HEK293 (cell line): ENCODE results near the gene NINJ2.

Source experiments
- CTCF ChIA-PET: fragments of 350-600 bp; formaldehyde crosslinking; extraction: SDS; loops from one replicate; lab custom pipeline; 2021; ENCODE audit warnings: antibody characterized with exemption; lab: Yijun Ruan, JAX
- POLR2A ChIA-PET: fragments of 300-600 bp; formaldehyde crosslinking; extraction: SDS; loops from one replicate; lab custom pipeline; 2020; ENCODE audit warnings: antibody characterized with exemption, inconsistent platforms; lab: Yijun Ruan, JAX
- H3K27ac ChIP-seq: fragments of 200-500 bp; sonication (Bioruptor generic); 2 replicates; pipeline ENCODE4 v1.5.1; 2014; ENCODE audit warnings: low read depth, low read length, control low read depth, inconsistent platforms; ENCODE audit errors: extremely low read depth
- H3K36me3 ChIP-seq, 2 experiments: fragments of 200-500 bp in 1 of 2; sonication (Bioruptor generic) in 1 of 2; 1 replicate in 1 of 2; 2 replicates in 1 of 2; pipeline ENCODE4 v1.5.1; 2014 to 2017; ENCODE audit warnings: inconsistent platforms in 2 of 2, low read length in 2 of 2; ENCODE audit not compliant: control insufficient read depth in 2 of 2, insufficient read depth in 1 of 2
- H3K4me1 ChIP-seq: fragments of 200-500 bp; sonication (Bioruptor generic); 2 replicates; pipeline ENCODE4 v1.5.1; 2014; ENCODE audit warnings: mild to moderate bottlenecking, low read length, inconsistent platforms; ENCODE audit not compliant: control insufficient read depth, insufficient read depth
- H3K4me3 ChIP-seq: 2 replicates; pipeline ENCODE4 v1.5.1; 2011; ENCODE audit warnings: low read depth, mild to moderate bottlenecking, control low read depth, low read length, moderate library complexity
- H3K9me3 ChIP-seq: fragments of 200-500 bp; sonication (Bioruptor generic); 2 replicates; pipeline ENCODE4 v1.5.1; 2014; ENCODE audit warnings: low read depth, low read length, inconsistent platforms; ENCODE audit not compliant: control insufficient read depth, insufficient read depth
- EGR2 ChIP-seq: fragments of 450-650 bp; formaldehyde crosslinking; IDR thresholded peaks from 2 replicates; pipeline ENCODE4 v1.5.1; 2016; ENCODE audit warnings: low read depth, missing biosample characterization, missing genetic modification characterization
- OVOL3 ChIP-seq: fragments of 450-650 bp; formaldehyde crosslinking; IDR thresholded peaks from 2 replicates; pipeline ENCODE4 v1.5.1; 2016; ENCODE audit warnings: missing biosample characterization, missing genetic modification characterization
- PRDM2 ChIP-seq: fragments of 450-650 bp; formaldehyde crosslinking; IDR thresholded peaks from 2 replicates; pipeline ENCODE4 v1.5.1; 2016; ENCODE audit warnings: missing biosample characterization, missing genetic modification characterization, borderline replicate concordance
- SCRT2 ChIP-seq: fragments of 450-650 bp; formaldehyde crosslinking; IDR thresholded peaks from 2 replicates; pipeline ENCODE4 v1.5.1; 2016; ENCODE audit warnings: missing biosample characterization, missing genetic modification characterization
- TRIM28 ChIP-seq: IDR thresholded peaks from 2 replicates; pipeline ENCODE4 v1.6.1; 2011; ENCODE audit warnings: low read length, control low read depth, borderline replicate concordance
- ZFHX2 ChIP-seq: fragments of 450-650 bp; formaldehyde crosslinking; conservative IDR thresholded peaks from 2 replicates; pipeline ENCODE4 v1.5.1; 2016; ENCODE audit warnings: missing biosample characterization, missing genetic modification characterization
- ZIC2 ChIP-seq: fragments of 450-650 bp; formaldehyde crosslinking; IDR thresholded peaks from 2 replicates; pipeline ENCODE4 v1.5.1; 2016; ENCODE audit warnings: missing biosample characterization, missing genetic modification characterization
- ZNF175 ChIP-seq: fragments of 450-650 bp; formaldehyde crosslinking; IDR thresholded peaks from 2 replicates; pipeline ENCODE4 v1.5.1; 2016; ENCODE audit warnings: missing biosample characterization, missing genetic modification characterization
- ZNF311 ChIP-seq: fragments of 450-650 bp; formaldehyde crosslinking; IDR thresholded peaks from 2 replicates; pipeline ENCODE4 v1.5.1; 2017; ENCODE audit warnings: missing biosample characterization, missing genetic modification characterization, borderline replicate concordance
- ZNF354C ChIP-seq: fragments of 450-650 bp; formaldehyde crosslinking; IDR thresholded peaks from 2 replicates; pipeline ENCODE4 v1.5.1; 2016; ENCODE audit warnings: missing biosample characterization, missing genetic modification characterization, low read depth, borderline replicate concordance
- ZNF362 ChIP-seq: fragments of 450-650 bp; formaldehyde crosslinking; IDR thresholded peaks from 2 replicates; pipeline ENCODE4 v1.5.1; 2016; ENCODE audit warnings: missing biosample characterization, missing genetic modification characterization
- ZNF48 ChIP-seq: fragments of 450-650 bp; formaldehyde crosslinking; IDR thresholded peaks from 2 replicates; pipeline ENCODE4 v1.5.1; 2016; ENCODE audit warnings: missing biosample characterization, missing genetic modification characterization
- ZNF626 ChIP-seq: fragments of 450-650 bp; sonication (Bioruptor Pico); formaldehyde crosslinking; IDR thresholded peaks from 2 replicates; pipeline ENCODE4 v1.5.1; 2018; ENCODE audit warnings: missing biosample characterization, missing genetic modification characterization, inconsistent platforms
- TF ChIP-seq, protein P1 (sequence below): fragments of 450-650 bp; formaldehyde crosslinking; IDR thresholded peaks from 2 replicates; pipeline ENCODE4 v1.5.1; 2016; ENCODE audit warnings: missing biosample characterization, missing genetic modification characterization

The NINJ2 gene

DNA sequence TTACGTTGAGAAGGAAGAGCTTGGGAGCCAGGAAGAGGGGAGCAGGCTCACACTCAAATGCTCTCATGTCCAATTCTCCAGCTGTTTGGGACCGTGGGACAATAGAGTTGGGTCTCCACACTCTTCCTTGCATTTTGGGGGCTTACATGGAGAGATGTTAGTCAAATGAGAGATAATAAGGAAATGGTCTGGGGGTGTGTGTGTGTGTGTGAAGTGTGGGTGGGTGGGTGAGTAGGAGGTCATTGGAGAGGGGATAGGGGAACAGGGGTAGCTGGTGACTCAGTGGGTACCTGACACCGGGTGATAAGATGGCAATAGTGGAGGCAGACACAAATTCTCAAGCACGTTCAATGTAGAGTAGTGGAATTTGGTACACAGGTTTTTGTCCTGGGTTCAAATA lies 135.5 kb downstream of the NINJ2 start:
- H3K36me3 ChIP-seq: no peaks in the 10 kb centered on the region
- CTCF ChIA-PET: interaction anchor here (3.7 kb wide), 1 partner anchor 19 kb away, joined by 11 read pairs; no protein-coding TSS in a partner anchor
- POLR2A ChIA-PET: no interaction called here

DNA sequence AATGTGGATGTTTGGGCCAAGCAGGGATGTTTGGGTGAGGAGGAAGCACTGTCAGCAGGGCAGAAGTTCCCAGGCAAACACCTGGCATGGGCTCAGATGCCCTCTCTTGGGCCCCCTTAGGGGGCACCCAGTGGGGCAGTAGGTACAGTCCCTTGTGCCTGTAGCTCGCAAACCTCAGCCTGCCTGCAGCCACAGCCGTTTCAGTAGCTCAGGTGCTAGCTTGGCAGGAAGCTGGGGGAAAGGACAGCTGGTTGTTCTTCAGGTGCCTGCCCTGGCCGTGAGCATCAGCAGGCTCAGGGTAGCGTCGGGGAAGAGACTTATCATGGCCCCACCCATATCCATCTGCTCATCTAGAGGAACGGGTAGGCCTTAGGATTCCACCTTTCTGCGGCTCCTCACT lies 136.0 kb downstream of the NINJ2 start:
- POLR2A ChIA-PET: no interaction called here
- Histone ChIP-seq H3K4me1 (no peaks in the 10 kb centered on the region), H3K36me3 (no peaks in the 10 kb centered on the region), H3K27ac (no peak overlapping the region), H3K9me3 (no peaks in the 10 kb centered on the region), H3K4me3 (no peak overlapping the region)
- TF ChIP-seq TRIM28: no peak
- TF ChIP-seq OVOL3 (tag by site-specific recombination): no peak
- TF ChIP-seq ZNF362: no peak
- no peak for TF ChIP-seq ZNF48
- no peak for TF ChIP-seq ZNF311
- TF ChIP-seq, protein P1, sequence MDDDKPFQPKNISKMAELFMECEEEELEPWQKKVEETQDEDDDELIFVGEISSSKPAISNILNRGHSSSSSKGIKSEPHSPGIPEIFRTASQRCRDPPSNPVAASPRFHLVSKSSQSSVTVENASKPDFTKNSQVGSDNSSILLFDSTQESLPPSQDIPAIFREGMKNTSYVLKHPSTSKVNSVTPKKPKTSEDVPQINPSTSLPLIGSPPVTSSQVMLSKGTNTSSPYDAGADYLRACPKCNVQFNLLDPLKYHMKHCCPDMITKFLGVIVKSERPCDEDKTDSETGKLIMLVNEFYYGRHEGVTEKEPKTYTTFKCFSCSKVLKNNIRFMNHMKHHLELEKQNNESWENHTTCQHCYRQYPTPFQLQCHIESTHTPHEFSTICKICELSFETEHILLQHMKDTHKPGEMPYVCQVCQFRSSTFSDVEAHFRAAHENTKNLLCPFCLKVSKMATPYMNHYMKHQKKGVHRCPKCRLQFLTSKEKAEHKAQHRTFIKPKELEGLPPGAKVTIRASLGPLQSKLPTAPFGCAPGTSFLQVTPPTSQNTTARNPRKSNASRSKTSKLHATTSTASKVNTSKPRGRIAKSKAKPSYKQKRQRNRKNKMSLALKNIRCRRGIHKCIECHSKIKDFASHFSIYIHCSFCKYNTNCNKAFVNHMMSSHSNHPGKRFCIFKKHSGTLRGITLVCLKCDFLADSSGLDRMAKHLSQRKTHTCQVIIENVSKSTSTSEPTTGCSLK (tag by site-specific recombination): no peak
- CTCF ChIA-PET: interaction anchor here (3.7 kb wide), 1 partner anchor 20 kb away, joined by 11 read pairs; no protein-coding TSS in a partner anchor

More for the DNA sequence above, 135.5 kb downstream of the NINJ2 start:
- Histone ChIP-seq H3K4me1 (no peaks in the 10 kb centered on the region), H3K9me3 (no peaks in the 10 kb centered on the region), H3K4me3 (no peak overlapping the region), H3K27ac (no peak overlapping the region)
- TF ChIP-seq PRDM2 (tag by site-specific recombination): no peak
- peak; percentile 58 for TF ChIP-seq ZFHX2 (tag by site-specific recombination)
- TF ChIP-seq ZNF175 (tag by site-specific recombination): no peak
- TF ChIP-seq EGR2: peak; percentile 78

GRCh38 chr12:526089-526488 lies 137.2 kb downstream of the NINJ2 start:
- Histone ChIP-seq H3K4me3 (no peak overlapping the region), H3K4me1 (no peaks in the 10 kb centered on the region)
- POLR2A ChIA-PET: no interaction called here
- no peak for TF ChIP-seq ZNF354C (tag by site-specific recombination)
- TF ChIP-seq ZIC2: peak; percentile 35; the same call in 1 of the 2 replicates
- peak; percentile 68 for TF ChIP-seq SCRT2 (tag by site-specific recombination)
- no peak for TF ChIP-seq ZNF626 (tag by site-specific recombination)
- TF ChIP-seq, all 188 proteins: peak for 2
- no peak overlapping the region for H3K27ac ChIP-seq
- CTCF ChIA-PET: interaction anchor here (0.6 to 0.7 kb wide), 3 partner anchors 21 to 73 kb away, joined by 3 to 5 read pairs (median 3); no protein-coding TSS in a partner anchor
- H3K36me3 ChIP-seq: no peaks in the 10 kb centered on the region
- no peaks in the 10 kb centered on the region for H3K9me3 ChIP-seq
